ENCODE results near the gene CFAP57.

Gene CFAP57

GRCh38 chr1:43174873-43175272, 2.7 kb downstream of the CFAP57 start:
- Histone ChIP-seq H3K9me3 (ENCODE audit: insufficient read depth, low read length, severe bottlenecking) (no peaks in the 10 kb centered on the region), H4K20me1 (ENCODE audit: insufficient read depth, low read length) (no peaks in the 10 kb centered on the region), H3K4me2 (ENCODE audit: insufficient read depth, low read length) (no peak overlapping the region), H3K9ac (ENCODE audit: low read depth, low read length) (no peak overlapping the region), H3K36me3 (ENCODE audit: insufficient read depth, low read length) (peaks cover 13% of the 10 kb centered on the region), H3K27ac (ENCODE audit: low read length) (no peak overlapping the region), H3K79me2 (ENCODE audit: insufficient read depth, low read length) (peaks cover 20% of the 10 kb centered on the region), H3K4me1 (ENCODE audit: insufficient read depth, low read length) (peaks cover 25% of the 10 kb centered on the region), H2AFZ (ENCODE audit: low read depth, low read length) (no peak overlapping the region), H3K27me3 (ENCODE audit: insufficient read depth, low read length, poor library complexity) (peaks cover 9% of the 10 kb centered on the region), H3K4me3 (ENCODE audit: low read depth in 1 of 2, low read length in 2 of 2) (no peak overlapping the region)
- ATAC-seq (ENCODE audit: insufficient read depth, low read depth) (no peak), DNase-seq (no peak)
- TF ChIP-seq CTCF (IDR thresholded peaks at IDR 0.05; ENCODE audit: borderline replicate concordance, extremely low read depth, low read length, poor library complexity, severe bottlenecking) (no peak), EZH2 (IDR thresholded peaks at IDR 0.05; ENCODE audit: borderline replicate concordance, low read depth, low read length, severe bottlenecking) (no peak)

- Histone ChIP-seq H3K9me3 (ENCODE audit: insufficient read depth, low read length, severe bottlenecking) (no peaks in the 10 kb centered on the region), H3K27ac (ENCODE audit: low read length) (no peak overlapping the region), H3K4me3 (ENCODE audit: low read depth in 1 of 2, low read length in 2 of 2) (no peak overlapping the region), H3K9ac (ENCODE audit: low read depth, low read length) (no peak overlapping the region), H2AFZ (ENCODE audit: low read depth, low read length) (no peak overlapping the region), H3K4me2 (ENCODE audit: insufficient read depth, low read length) (no peak overlapping the region), H3K27me3 (ENCODE audit: insufficient read depth, low read length, poor library complexity) (peaks cover 9% of the 10 kb centered on the region), H3K4me1 (ENCODE audit: insufficient read depth, low read length) (peaks cover 5% of the 10 kb centered on the region), H3K79me2 (ENCODE audit: insufficient read depth, low read length) (no peaks in the 10 kb centered on the region), H4K20me1 (ENCODE audit: insufficient read depth, low read length) (no peaks in the 10 kb centered on the region), H3K36me3 (ENCODE audit: insufficient read depth, low read length) (no peaks in the 10 kb centered on the region)
- ATAC-seq (ENCODE audit: insufficient read depth, low read depth) (no peak), DNase-seq (no peak)
- TF ChIP-seq EZH2 (IDR thresholded peaks at IDR 0.05; ENCODE audit: borderline replicate concordance, low read depth, low read length, severe bottlenecking) (no peak), CTCF (IDR thresholded peaks at IDR 0.05; ENCODE audit: borderline replicate concordance, extremely low read depth, low read length, poor library complexity, severe bottlenecking) (no peak)
Measured at GRCh38 chr1:43177691-43178090, 5.6 kb downstream of the CFAP57 start.

GRCh38 chr1:43184388-43184787, 12.3 kb downstream of the CFAP57 start:
- H3K4me2 ChIP-seq (ENCODE audit: insufficient read depth, low read length) = no peak overlapping the region
- no peaks in the 10 kb centered on the region for H3K79me2 ChIP-seq (ENCODE audit: insufficient read depth, low read length)
- no peaks in the 10 kb centered on the region for H4K20me1 ChIP-seq (ENCODE audit: insufficient read depth, low read length)
- no peak overlapping the region for H3K9ac ChIP-seq (ENCODE audit: low read depth, low read length)
- no peak overlapping the region for H3K4me3 ChIP-seq (ENCODE audit: low read depth in 1 of 2, low read length in 2 of 2)
- H3K4me1 ChIP-seq (ENCODE audit: insufficient read depth, low read length) = no peaks in the 10 kb centered on the region
- ATAC-seq (ENCODE audit: insufficient read depth, low read depth) (no peak), DNase-seq (no peak)
- H2AFZ ChIP-seq (ENCODE audit: low read depth, low read length) = no peak overlapping the region
- TF ChIP-seq CTCF (IDR thresholded peaks at IDR 0.05; ENCODE audit: borderline replicate concordance, extremely low read depth, low read length, poor library complexity, severe bottlenecking) (no peak), EZH2 (IDR thresholded peaks at IDR 0.05; ENCODE audit: borderline replicate concordance, low read depth, low read length, severe bottlenecking) (no peak)
- H3K27ac ChIP-seq (ENCODE audit: low read length) = no peak overlapping the region
- no peaks in the 10 kb centered on the region for H3K36me3 ChIP-seq (ENCODE audit: insufficient read depth, low read length)
- no peaks in the 10 kb centered on the region for H3K9me3 ChIP-seq (ENCODE audit: insufficient read depth, low read length, severe bottlenecking)
- H3K27me3 ChIP-seq (ENCODE audit: insufficient read depth, low read length, poor library complexity) = no peaks in the 10 kb centered on the region

- no peaks in the 10 kb centered on the region for H3K4me1 ChIP-seq (ENCODE audit: insufficient read depth, low read length)
Measured at GRCh38 chr1:43184995-43185394, 12.9 kb downstream of the CFAP57 start.

More at GRCh38 chr1:43184995-43185394, 12.9 kb downstream of the CFAP57 start:
- ATAC-seq (ENCODE audit: insufficient read depth, low read depth) = no peak
- Histone ChIP-seq H3K27me3 (ENCODE audit: insufficient read depth, low read length, poor library complexity) (no peaks in the 10 kb centered on the region), H3K79me2 (ENCODE audit: insufficient read depth, low read length) (no peaks in the 10 kb centered on the region), H3K36me3 (ENCODE audit: insufficient read depth, low read length) (no peaks in the 10 kb centered on the region), H3K9ac (ENCODE audit: low read depth, low read length) (no peak overlapping the region), H3K4me3 (ENCODE audit: low read depth in 1 of 2, low read length in 2 of 2) (no peak overlapping the region), H4K20me1 (ENCODE audit: insufficient read depth, low read length) (no peaks in the 10 kb centered on the region), H3K4me2 (ENCODE audit: insufficient read depth, low read length) (no peak overlapping the region), H3K27ac (ENCODE audit: low read length) (no peak overlapping the region), H3K9me3 (ENCODE audit: insufficient read depth, low read length, severe bottlenecking) (no peaks in the 10 kb centered on the region), H2AFZ (ENCODE audit: low read depth, low read length) (no peak overlapping the region)
- no peak for DNase-seq
- TF ChIP-seq CTCF (IDR thresholded peaks at IDR 0.05; ENCODE audit: borderline replicate concordance, extremely low read depth, low read length, poor library complexity, severe bottlenecking) (no peak), EZH2 (IDR thresholded peaks at IDR 0.05; ENCODE audit: borderline replicate concordance, low read depth, low read length, severe bottlenecking) (no peak)
